Lung (tissue), 12 donors: Measurements from ENCODE around the gene IGIP. TPM values are rescaled to one million over a fixed set of nuclear protein-coding genes. Genes with fewer than 3 reads are reported as not detected.

Experiments
- ATAC-seq: fragments of 200-7000 bp; cut with Tn5 transposase; one replicate; pipeline ENCODE4 v1.9.1; 2020; ENCODE audit warnings: moderate number of reproducible peaks; ENCODE audit not compliant: insufficient read depth, low FRiP score
- DNase-seq, 3 donors: peaks; one replicate each; pipeline ENCODE4 v3.0.0-alpha.2; 2013 to 2017
- H3K27ac ChIP-seq, 2 donors: one replicate each; pipeline ENCODE4 v1.5.1; 2013; ENCODE audit warnings: mild to moderate bottlenecking in 2 of 2, moderate library complexity in 2 of 2, control low read depth in 1 of 2, inconsistent platforms in 1 of 2, low read depth in 1 of 2, low read length in 1 of 2
- H3K27me3 ChIP-seq, 3 donors: one replicate each; pipeline ENCODE4 v1.5.1; 2013; ENCODE audit warnings: low read length in 2 of 3; ENCODE audit not compliant: control insufficient read depth in 3 of 3, insufficient read depth in 3 of 3
- H3K36me3 ChIP-seq, 4 donors: one replicate each; pipeline ENCODE4 v1.5.1; 2013; ENCODE audit warnings: low read length in 4 of 4, mild to moderate bottlenecking in 1 of 4, moderate library complexity in 1 of 4; ENCODE audit not compliant: control insufficient read depth in 4 of 4, insufficient read depth in 4 of 4
- H3K4me1 ChIP-seq, 5 donors: one replicate each; pipeline ENCODE4 v1.5.1; 2013; ENCODE audit warnings: low read length in 5 of 5, mild to moderate bottlenecking in 2 of 5, moderate library complexity in 1 of 5; ENCODE audit not compliant: control insufficient read depth in 5 of 5, insufficient read depth in 5 of 5
- H3K4me3 ChIP-seq: one replicate; pipeline ENCODE4 v1.5.1; 2013; ENCODE audit warnings: mild to moderate bottlenecking, control low read depth, moderate library complexity
- H3K9ac ChIP-seq, 2 donors: one replicate each; pipeline ENCODE4 v1.5.1; 2013; ENCODE audit warnings: low read length in 2 of 2, control low read depth in 1 of 2; ENCODE audit not compliant: insufficient read depth in 1 of 2
- H3K9me3 ChIP-seq, 4 donors: one replicate each; pipeline ENCODE4 v1.5.1; 2013; ENCODE audit warnings: low read length in 3 of 4, mild to moderate bottlenecking in 1 of 4, moderate library complexity in 1 of 4; ENCODE audit not compliant: control insufficient read depth in 4 of 4, insufficient read depth in 3 of 4
- CTCF ChIP-seq: IDR thresholded peaks from 2 replicates; pipeline ENCODE4 v1.5.1; 2012; ENCODE audit warnings: mild to moderate bottlenecking; ENCODE audit errors: control extremely low read depth, extremely low read depth
- WGBS, 2 donors: extraction: QIAGEN DNeasy Blood & Tissue Kit; methylation state at CpG; one replicate each; pipeline ENCODE4 v1.1.7; 2013; 5-methylcytosine and 5-hydroxymethylcytosine counted together
- polyA plus RNA-seq, 2 donors: library from polyadenylated mRNA; stranded (reverse); fragments of 200-250 nt; gene quantifications; one replicate each; pipeline ENCODE4 v1.2.1, GENCODE V29; 2013
- total RNA-seq, 2 donors: library from RNA; depleted of rRNA in 1 of 2; stranded (reverse); fragments of >200 nt in 1 of 2; gene quantifications; one replicate each; pipeline ENCODE4 v1.2.1, GENCODE V29; 2014 to 2021
- donor health status: control.
- donor health status: control.
- donor health status: Bipolar disorder and iron deficiency.
- donor health status: healthy.
- donor health status: DM: yes; HTN: yes; CAD: no.

Gene IGIP
- total and polyA plus RNA-seq, 4 donors, result 2.8 to 11.1 (median 7.5) TPM

- Histone ChIP-seq H3K4me3 (no peak overlapping the region), H3K4me1 (peaks cover 9 to 36% (median 15%) of the 10 kb centered on the region in 5 donors), H3K27me3 (no peaks in the 10 kb centered on the region), H3K9me3 (no peaks in the 10 kb centered on the region), H3K36me3 (no peaks in the 10 kb centered on the region), H3K27ac (peak overlapping the region in 1 of 2 donors; percentile 46), H3K9ac (no peak overlapping the region)
- WGBS, 2 donors, result 50 to 74% methylated on average over 1 of the region's 1 CpG
- no peak for ATAC-seq
- TF ChIP-seq CTCF, result no peak
- DNase-seq, result no peak
These were observed 52.3 kb downstream of the IGIP start for GRCh38 chr5:140178086-140178410.

GRCh38 chr5:140178482-140179116, 52.9 kb downstream of the IGIP start:
- Histone ChIP-seq H3K36me3 (no peaks in the 10 kb centered on the region), H3K4me1 (peaks cover 9 to 40% (median 19%) of the 10 kb centered on the region in 5 donors), H3K4me3 (no peak overlapping the region), H3K27me3 (no peaks in the 10 kb centered on the region), H3K27ac (peak overlapping the region in 1 of 2 donors; percentile 21), H3K9me3 (no peaks in the 10 kb centered on the region), H3K9ac (no peak overlapping the region)
- WGBS, 2 donors, result 65 to 70% methylated on average over 6 of the region's 6 CpGs
- DNase-seq, result no peak
- ATAC-seq, result no peak
- no peak for TF ChIP-seq CTCF

Other genes starting within 250 kb of the IGIP start
- 1 to 10 TPM; 1.6 to 3.0 TPM for gene NRG2, start 82.6 kb upstream of the IGIP start, total RNA-seq
- under 1 TPM; 0.41 to 0.42 TPM for gene NRG2, start 82.6 kb upstream of the IGIP start, polyA plus RNA-seq
- gene PURA, start 11.8 kb upstream of the IGIP start, total RNA-seq, result 10 to 100 TPM; 18.6 to 22.1 TPM
- 1 to 10 TPM; 3.5 to 4.5 TPM for gene PURA, start 11.8 kb upstream of the IGIP start, polyA plus RNA-seq
- gene CYSTM1, start 49.3 kb downstream of the IGIP start, total RNA-seq, result 100 to 1,000 TPM in 1 of 2 donors, 10 to 100 TPM in 1; 37.1 to 101 TPM
- 100 to 1,000 TPM; 114 to 274 TPM for gene CYSTM1, start 49.3 kb downstream of the IGIP start, polyA plus RNA-seq
- 10 to 100 TPM; 42.0 to 45.3 TPM for gene PFDN1, start 177.2 kb downstream of the IGIP start, total RNA-seq
- 100 to 1,000 TPM in 1 of 2 donors, 10 to 100 TPM in 1; 57.9 to 108 TPM for gene PFDN1, start 177.2 kb downstream of the IGIP start, polyA plus RNA-seq
- gene HBEGF, start 220.7 kb downstream of the IGIP start, total RNA-seq, result 10 to 100 TPM; 13.0 to 27.1 TPM
- gene HBEGF, start 220.7 kb downstream of the IGIP start, polyA plus RNA-seq, result 10 to 100 TPM; 16.3 to 20.5 TPM
- under 1 TPM; 0.11 to 0.18 TPM for gene SLC4A9, start 234.3 kb downstream of the IGIP start, total RNA-seq
- under 1 TPM; 0.05 to 0.06 TPM for gene SLC4A9, start 234.3 kb downstream of the IGIP start, polyA plus RNA-seq